Measurements from ENCODE around the gene RTP2. TPM values are rescaled to one million over a fixed set of nuclear protein-coding genes. Genes with fewer than 3 reads are reported as not detected.

Gene RTP2
- total RNA-seq, 1 donor from 2014 or later, result not detected

GRCh38 chr3:187743195-187744141 lies 41.1 kb upstream of the RTP2 start:
- no peak for TF ChIP-seq CTCF (IDR thresholded peaks at IDR 0.05)
- peak overlapping the region; percentile 100 for H3K27ac Mint-ChIP-seq (ENCODE audit: unreplicated experiment)
- peaks cover 72% of the 10 kb centered on the region for H3K4me1 Mint-ChIP-seq (ENCODE audit: low read depth)
- no peaks in the 10 kb centered on the region for H3K36me3 Mint-ChIP-seq (ENCODE audit: low read depth)
- H3K9me3 Mint-ChIP-seq (ENCODE audit: low read depth), result no peaks in the 10 kb centered on the region
- H3K27me3 Mint-ChIP-seq (ENCODE audit: low read depth), result no peaks in the 10 kb centered on the region
- H3K4me3 Mint-ChIP-seq (ENCODE audit: unreplicated experiment), result peak overlapping the region; percentile 87
- no peak for DNase-seq (ENCODE audit: low spot score)

- Mint-ChIP-seq H3K27ac (ENCODE audit: unreplicated experiment) (peak overlapping the region; percentile 100), H3K4me1 (ENCODE audit: low read depth) (peaks cover 64% of the 10 kb centered on the region)
- no peak for DNase-seq (ENCODE audit: low spot score)
These were observed 40.2 kb upstream of the RTP2 start for GRCh38 chr3:187742351-187743171.

GRCh38 chr3:187741403-187742350 lies 39.3 kb upstream of the RTP2 start:
- Mint-ChIP-seq H3K27me3 (ENCODE audit: low read depth) (no peaks in the 10 kb centered on the region), H3K9me3 (ENCODE audit: low read depth) (no peaks in the 10 kb centered on the region), H3K4me1 (ENCODE audit: low read depth) (peaks cover 64% of the 10 kb centered on the region), H3K36me3 (ENCODE audit: low read depth) (no peaks in the 10 kb centered on the region), H3K27ac (ENCODE audit: unreplicated experiment) (peak overlapping the region; percentile 96), H3K4me3 (ENCODE audit: unreplicated experiment) (peak overlapping the region; percentile 87)
- DNase-seq (ENCODE audit: low spot score), result no peak
- TF ChIP-seq CTCF (IDR thresholded peaks at IDR 0.05), result peak; percentile 99

More at GRCh38 chr3:187742351-187743171, 40.2 kb upstream of the RTP2 start:
- H3K27me3 Mint-ChIP-seq (ENCODE audit: low read depth), result no peaks in the 10 kb centered on the region
- TF ChIP-seq CTCF (IDR thresholded peaks at IDR 0.05), result peak; percentile 7
- H3K36me3 Mint-ChIP-seq (ENCODE audit: low read depth), result no peaks in the 10 kb centered on the region
- H3K9me3 Mint-ChIP-seq (ENCODE audit: low read depth), result no peaks in the 10 kb centered on the region
- H3K4me3 Mint-ChIP-seq (ENCODE audit: unreplicated experiment), result peak overlapping the region; percentile 87

- Mint-ChIP-seq H3K27ac (ENCODE audit: unreplicated experiment) (peak overlapping the region; percentile 96), H3K4me1 (ENCODE audit: low read depth) (peaks cover 64% of the 10 kb centered on the region), H3K4me3 (ENCODE audit: unreplicated experiment) (peak overlapping the region; percentile 87), H3K36me3 (ENCODE audit: low read depth) (no peaks in the 10 kb centered on the region), H3K9me3 (ENCODE audit: low read depth) (no peaks in the 10 kb centered on the region), H3K27me3 (ENCODE audit: low read depth) (no peaks in the 10 kb centered on the region)
- peak; percentile 83 for DNase-seq (ENCODE audit: low spot score)
- TF ChIP-seq CTCF (IDR thresholded peaks at IDR 0.05), result peak; percentile 98
These were observed 38.4 kb upstream of the RTP2 start for GRCh38 chr3:187740421-187741399.
